HG03342 (cell line): ENCODE results near the gene ATXN7L1.
"Not testable (repeated sequence)": the region's sequence is repeated elsewhere in the genome, so short reads cannot be mapped to it uniquely, and the experiment has no call there.

Experiments
- ATAC-seq: cut with Tn5 transposase; IDR thresholded peaks from one replicate; pipeline ENCODE4 v1.9.1; 2021; ENCODE audit warnings: mild to moderate bottlenecking, moderate library complexity; ENCODE audit not compliant: unreplicated experiment

The ATXN7L1 gene

DNA sequence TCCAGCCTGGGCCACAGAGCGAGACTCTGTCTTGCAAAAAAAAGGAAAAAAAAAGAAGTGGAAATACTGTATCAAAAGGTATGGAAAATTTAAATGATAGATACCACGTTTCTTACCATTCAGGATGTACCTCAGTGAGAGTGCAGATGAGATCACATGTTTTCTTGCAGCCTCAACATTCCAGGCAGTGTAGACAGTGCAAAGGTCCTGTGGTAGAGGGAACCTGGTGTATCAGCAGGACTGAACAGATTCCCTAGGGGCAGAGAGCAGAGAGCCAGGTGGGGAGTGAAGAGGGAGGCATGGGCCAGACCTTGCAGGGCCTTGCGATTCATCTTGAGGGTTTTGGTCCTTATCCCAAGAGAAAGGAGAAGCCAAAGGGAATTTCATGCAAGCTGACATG, 17.7 kb upstream of the ATXN7L1 start:
- ATAC-seq, result no peak

DNA sequence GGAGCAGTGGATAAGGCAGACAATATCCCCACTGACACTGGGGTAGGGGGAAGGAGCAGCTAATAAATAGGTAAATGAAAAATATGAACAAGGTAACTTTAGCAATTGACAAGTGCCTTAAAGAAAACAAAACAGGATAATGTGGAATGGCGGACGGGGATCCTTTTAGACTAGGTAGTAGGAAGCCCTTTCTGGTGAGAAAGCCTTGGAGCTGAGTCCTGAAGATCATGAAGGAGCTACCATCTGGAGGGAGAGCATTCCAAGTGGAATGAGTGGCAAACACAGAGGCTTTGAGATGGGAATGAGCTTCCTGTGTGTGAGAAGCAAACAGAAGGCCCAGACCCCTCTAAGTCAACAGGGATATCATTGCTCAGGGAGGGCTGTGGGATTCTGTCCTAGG, 16.0 kb upstream of the ATXN7L1 start:
- no peak for ATAC-seq

- no peak for ATAC-seq
These were observed 14.0 kb upstream of the ATXN7L1 start for GRCh38 chr7:105890290-105890997.

- ATAC-seq, result no peak
These were observed 11.3 kb upstream of the ATXN7L1 start for GRCh38 chr7:105887569-105888189.

- ATAC-seq, result no peak
These were observed 10.4 kb upstream of the ATXN7L1 start for GRCh38 chr7:105886776-105887175.

DNA sequence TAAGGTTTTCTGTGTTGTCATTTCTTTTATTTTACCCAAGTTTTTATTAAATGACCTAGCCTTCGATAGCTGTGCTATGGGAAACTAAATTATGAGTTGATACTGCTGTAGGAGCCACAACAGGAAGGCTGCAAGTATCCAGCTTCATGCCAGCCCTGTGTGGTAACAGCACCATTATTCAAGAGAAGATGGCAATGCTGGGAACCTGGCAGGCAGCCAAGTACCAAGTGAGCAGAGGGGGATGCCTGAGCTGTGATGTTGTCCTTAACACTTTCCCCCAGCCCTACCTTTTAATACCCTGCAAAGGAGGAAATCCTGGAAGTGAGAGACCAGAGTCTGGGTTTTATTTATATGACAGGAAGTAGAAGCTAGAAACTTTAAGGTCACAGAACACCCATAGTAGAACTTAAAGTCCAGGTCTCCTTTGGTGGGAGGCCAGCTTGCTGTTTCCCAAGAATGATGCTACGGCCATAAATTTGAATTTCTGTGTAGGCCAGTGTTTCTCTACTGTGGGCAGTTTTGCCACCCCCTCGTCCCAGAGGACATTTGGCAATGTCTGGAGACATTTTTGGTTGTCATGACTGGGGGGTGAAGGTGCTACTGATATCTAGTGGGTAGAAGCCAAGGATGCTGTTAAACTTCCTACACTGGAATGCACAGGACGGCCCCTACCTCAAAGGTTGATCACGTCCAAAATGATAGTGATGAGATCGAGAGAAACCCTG, 9.2 kb upstream of the ATXN7L1 start:
- no peak for ATAC-seq

GRCh38 chr7:105883179-105883578, 6.8 kb upstream of the ATXN7L1 start:
- not testable (repeated sequence) for ATAC-seq

DNA sequence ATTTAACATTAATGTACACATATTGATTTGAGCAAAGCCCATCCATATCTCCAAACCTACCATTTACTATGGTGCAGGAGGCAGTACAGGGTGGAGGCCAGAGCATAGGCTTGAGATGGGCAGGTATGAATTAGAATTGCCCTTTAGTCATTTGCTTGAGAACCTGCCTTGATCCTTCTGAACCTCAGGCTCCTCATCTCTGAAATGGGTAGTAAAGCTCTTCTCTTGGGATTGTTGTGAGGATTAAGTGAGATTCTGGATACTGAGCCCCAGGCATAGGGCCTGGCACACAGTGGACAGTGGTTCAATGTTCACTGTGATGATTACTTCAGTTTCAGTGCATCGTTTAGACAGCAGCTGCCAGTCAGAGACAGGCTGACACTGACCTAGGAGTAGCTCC, 5.0 kb upstream of the ATXN7L1 start:
- ATAC-seq, result no peak

GRCh38 chr7:105880571-105881330, 4.4 kb upstream of the ATXN7L1 start:
- ATAC-seq, result no peak

DNA sequence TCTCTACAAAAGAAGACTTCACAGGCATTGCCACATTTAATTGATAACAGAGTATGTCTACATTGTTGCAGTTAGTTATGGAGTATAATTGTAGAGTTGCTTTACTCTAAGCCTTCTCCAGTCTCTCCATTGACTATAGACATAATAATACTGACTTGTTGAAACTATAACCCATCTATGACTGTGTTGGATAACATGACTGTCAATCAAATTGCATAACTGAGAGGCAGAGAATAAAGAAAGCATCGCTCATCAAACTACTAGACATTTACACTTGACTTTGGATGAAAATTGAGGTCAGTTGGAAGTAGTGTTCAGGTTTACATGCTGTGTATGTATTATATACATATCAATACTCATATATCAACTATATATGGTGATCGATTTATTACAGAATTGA, 3.4 kb upstream of the ATXN7L1 start:
- no peak for ATAC-seq

GRCh38 chr7:105878746-105879605, 2.6 kb upstream of the ATXN7L1 start:
- ATAC-seq, result no peak

GRCh38 chr7:105877736-105878135, 1.3 kb upstream of the ATXN7L1 start:
- ATAC-seq, result no peak

DNA sequence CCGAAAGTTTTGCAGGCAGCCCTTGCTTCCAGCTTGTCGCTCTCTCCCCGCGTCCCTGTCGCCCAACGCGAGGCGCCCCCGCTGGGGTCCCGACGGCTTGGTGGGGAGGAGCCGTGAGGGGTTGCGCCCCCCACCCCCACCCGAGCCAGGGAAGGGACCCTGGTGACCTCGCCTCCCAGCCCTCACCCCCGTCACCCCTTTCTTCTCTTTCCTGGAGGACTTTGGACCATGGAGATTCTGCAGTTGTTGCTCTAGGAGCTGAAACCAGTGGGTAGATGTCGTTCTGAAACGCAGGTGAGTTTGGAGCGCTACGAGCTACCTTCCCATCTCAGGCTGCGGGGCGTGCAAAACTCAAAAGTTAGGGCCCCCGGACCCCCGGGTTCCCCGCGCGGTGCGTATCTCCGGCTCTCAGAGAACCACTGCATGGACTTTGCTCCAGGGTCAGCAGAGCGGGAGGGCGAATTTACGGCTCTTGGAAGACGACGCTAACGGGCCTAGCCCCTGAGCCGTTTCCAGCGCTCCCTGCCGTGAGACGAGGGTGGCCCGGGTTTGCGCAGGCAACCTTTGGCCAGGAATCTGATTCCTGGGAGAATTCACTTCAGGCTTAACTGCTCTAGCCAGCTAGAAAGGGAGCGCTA, 684 bp upstream of the ATXN7L1 start:
- ATAC-seq, result no peak

GRCh38 chr7:105875505-105875904, 894 bp downstream of the ATXN7L1 start:
- ATAC-seq, result no peak

DNA sequence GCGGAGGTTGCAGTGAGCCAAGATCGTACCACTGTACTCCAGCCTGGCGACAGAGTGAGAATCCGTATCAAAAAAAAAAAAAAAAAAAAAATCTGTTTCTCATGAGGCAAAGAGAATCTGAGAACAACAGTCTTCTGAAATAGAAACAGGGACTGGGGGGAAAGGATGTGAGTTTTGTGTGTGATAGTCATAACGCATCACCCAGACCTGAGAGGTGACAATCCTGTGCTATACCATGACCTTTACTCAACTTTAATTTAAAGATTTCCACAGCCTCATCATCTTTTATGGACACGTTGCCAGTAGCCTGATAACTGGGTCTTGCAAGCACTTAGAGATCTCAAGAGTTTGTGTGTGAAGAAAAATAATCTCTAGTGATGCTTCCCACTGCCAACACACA, 2.3 kb downstream of the ATXN7L1 start:
- ATAC-seq, result no peak

- ATAC-seq, result no peak
These were observed 3.9 kb downstream of the ATXN7L1 start for GRCh38 chr7:105872491-105872890.

DNA sequence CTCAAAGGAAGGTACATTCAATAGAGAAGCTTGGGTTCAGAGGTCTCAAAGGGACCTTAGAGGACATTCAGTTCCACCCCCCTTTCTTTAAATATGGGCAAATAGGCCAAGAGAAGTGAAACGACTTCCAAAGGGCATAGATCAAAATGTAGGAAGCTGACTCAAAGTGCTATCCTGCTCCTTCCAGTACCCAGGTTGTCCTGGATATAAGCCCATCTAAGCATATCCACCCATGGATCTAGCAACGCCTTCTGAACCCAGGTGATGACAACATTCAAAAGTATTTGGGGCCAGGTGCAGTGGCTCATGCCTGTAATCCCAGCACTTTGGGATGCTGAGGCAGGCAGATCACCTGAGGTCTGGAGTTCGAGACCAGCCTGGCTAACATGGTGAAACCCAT, 5.3 kb downstream of the ATXN7L1 start:
- no peak for ATAC-seq

DNA sequence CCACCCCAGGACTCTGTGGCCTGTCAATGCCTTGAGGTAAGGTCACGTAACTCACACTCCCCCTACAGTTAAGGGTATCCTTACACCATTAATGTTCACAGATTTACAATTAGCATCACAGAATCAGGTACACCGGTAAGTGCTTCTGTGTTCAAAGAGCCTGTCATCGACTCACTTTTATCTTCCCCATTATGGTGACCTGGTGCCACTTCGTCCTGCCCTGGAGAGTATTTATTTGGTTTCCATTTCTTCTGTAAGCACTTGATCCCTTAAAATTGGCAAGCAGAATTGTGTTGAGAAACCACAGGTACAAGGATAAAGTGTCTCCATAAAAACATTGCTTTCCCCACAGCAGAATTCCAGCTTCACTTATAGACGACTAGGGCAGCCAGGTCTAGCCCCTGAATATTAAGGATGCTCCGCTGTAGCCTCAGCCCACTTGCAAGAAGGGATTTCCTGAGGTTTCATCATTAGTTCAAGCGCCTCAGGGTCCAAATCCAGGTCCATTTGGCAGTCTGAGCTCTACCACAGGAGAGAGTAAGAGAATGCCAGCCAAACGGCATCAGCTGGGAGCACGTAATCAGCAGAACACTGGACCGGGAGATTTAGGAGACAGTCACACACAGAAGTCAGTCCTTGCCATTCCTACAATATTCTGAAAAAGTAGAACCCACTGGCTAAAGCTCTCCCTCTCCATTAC, 10.1 kb downstream of the ATXN7L1 start:
- ATAC-seq, result no peak

DNA sequence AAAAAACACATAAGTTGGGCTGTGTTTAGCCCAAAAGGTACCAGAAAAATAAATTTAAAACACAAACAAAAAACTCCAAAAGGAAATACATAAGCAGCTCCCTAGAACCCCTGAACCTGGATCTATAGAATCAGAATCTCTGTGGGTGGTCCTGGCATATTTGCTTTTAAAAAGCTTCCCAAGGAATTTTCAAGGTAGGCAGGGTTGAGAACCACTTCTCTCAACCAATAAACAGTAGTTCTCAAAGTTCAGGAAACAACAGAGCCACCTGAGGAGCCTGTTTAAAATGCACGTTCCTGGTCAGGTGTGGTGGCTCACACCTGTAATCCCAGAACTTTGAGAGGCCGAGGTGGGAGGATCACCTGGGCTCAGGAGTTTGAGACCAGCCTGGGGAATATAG, 12.5 kb downstream of the ATXN7L1 start:
- ATAC-seq, result no peak
